ENCODE results near the gene ATP6V0A4.

The ATP6V0A4 gene

GRCh38 chr7:138668946-138669345 lies 129.1 kb downstream of the ATP6V0A4 start:
- peaks cover 5 to 6% of the 10 kb centered on the region in 2 experiments for H3K4me1 ChIP-seq (ENCODE audit: control insufficient read depth in 1 of 2, insufficient read depth in 1 of 2, low read depth in 1 of 2, low read length in 1 of 2)
- H3K4me3 ChIP-seq (ENCODE audit: low read depth in 1 of 2, low read length in 1 of 2), result no peak overlapping the region
- TF ChIP-seq CTCF (IDR thresholded peaks at IDR 0.05), result no peak
- H3K36me3 ChIP-seq, result no peaks in the 10 kb centered on the region
- no peaks in the 10 kb centered on the region for H3K9me3 ChIP-seq
- peaks cover 41% of the 10 kb centered on the region for H3K27me3 ChIP-seq
- no peak overlapping the region for H3K27ac ChIP-seq

GRCh38 chr7:138668229-138668596 lies 129.8 kb downstream of the ATP6V0A4 start:
- Histone ChIP-seq H3K27me3 (peaks cover 48% of the 10 kb centered on the region), H3K4me1 (ENCODE audit: control insufficient read depth in 1 of 2, insufficient read depth in 1 of 2, low read depth in 1 of 2, low read length in 1 of 2) (peaks cover 5 to 7% of the 10 kb centered on the region in 2 experiments), H3K36me3 (no peaks in the 10 kb centered on the region), H3K4me3 (ENCODE audit: low read depth in 1 of 2, low read length in 1 of 2) (no peak overlapping the region), H3K27ac (no peak overlapping the region), H3K9me3 (no peaks in the 10 kb centered on the region)
- TF ChIP-seq CTCF (IDR thresholded peaks at IDR 0.05), result no peak

GRCh38 chr7:138667535-138668228 lies 130.3 kb downstream of the ATP6V0A4 start:
- Histone ChIP-seq H3K36me3 (no peaks in the 10 kb centered on the region), H3K4me1 (ENCODE audit: control insufficient read depth in 1 of 2, insufficient read depth in 1 of 2, low read depth in 1 of 2, low read length in 1 of 2) (peaks cover 5 to 7% of the 10 kb centered on the region in 2 experiments), H3K4me3 (ENCODE audit: low read depth in 1 of 2, low read length in 1 of 2) (no peak overlapping the region), H3K27me3 (peaks cover 54% of the 10 kb centered on the region), H3K9me3 (no peaks in the 10 kb centered on the region), H3K27ac (no peak overlapping the region)
- no peak for TF ChIP-seq CTCF (IDR thresholded peaks at IDR 0.05)

GRCh38 chr7:138666385-138666784 lies 131.6 kb downstream of the ATP6V0A4 start:
- no peaks in the 10 kb centered on the region for H3K9me3 ChIP-seq
- no peak overlapping the region for H3K4me3 ChIP-seq (ENCODE audit: low read depth in 1 of 2, low read length in 1 of 2)
- no peaks in the 10 kb centered on the region for H3K36me3 ChIP-seq
- no peak overlapping the region for H3K27ac ChIP-seq
- TF ChIP-seq CTCF (IDR thresholded peaks at IDR 0.05), result no peak
- H3K4me1 ChIP-seq (ENCODE audit: control insufficient read depth in 1 of 2, insufficient read depth in 1 of 2, low read depth in 1 of 2, low read length in 1 of 2), result peaks cover 5 to 7% of the 10 kb centered on the region in 2 experiments
- H3K27me3 ChIP-seq, result peaks cover 55% of the 10 kb centered on the region

- Histone ChIP-seq H3K4me1 (ENCODE audit: control insufficient read depth in 1 of 2, insufficient read depth in 1 of 2, low read depth in 1 of 2, low read length in 1 of 2) (peaks cover 5 to 7% of the 10 kb centered on the region in 2 experiments), H3K27ac (no peak overlapping the region), H3K36me3 (no peaks in the 10 kb centered on the region), H3K9me3 (no peaks in the 10 kb centered on the region), H3K27me3 (peaks cover 55% of the 10 kb centered on the region), H3K4me3 (ENCODE audit: low read depth in 1 of 2, low read length in 1 of 2) (no peak overlapping the region)
- no peak for TF ChIP-seq CTCF (IDR thresholded peaks at IDR 0.05)
Observed at GRCh38 chr7:138665669-138666140, 132.3 kb downstream of the ATP6V0A4 start.

Measured in neutrophil (primary cell).